NCI-H345 treated with DMSO at 0.1 percent for 48 hours (cell line): ENCODE results near the gene WFDC11.
A peak's percentile ranks its signal among the peaks of the same experiment; 100 is the strongest.
"Not testable (repeated sequence)": the region's sequence is repeated elsewhere in the genome, so short reads cannot be mapped to it uniquely, and the experiment has no call there.

Experiments
- DNase-seq: peaks from one replicate; lab custom pipeline; 2025; ENCODE audit not compliant: unreplicated experiment; lab: John Stamatoyannopoulos, UW

Gene WFDC11

DNA sequence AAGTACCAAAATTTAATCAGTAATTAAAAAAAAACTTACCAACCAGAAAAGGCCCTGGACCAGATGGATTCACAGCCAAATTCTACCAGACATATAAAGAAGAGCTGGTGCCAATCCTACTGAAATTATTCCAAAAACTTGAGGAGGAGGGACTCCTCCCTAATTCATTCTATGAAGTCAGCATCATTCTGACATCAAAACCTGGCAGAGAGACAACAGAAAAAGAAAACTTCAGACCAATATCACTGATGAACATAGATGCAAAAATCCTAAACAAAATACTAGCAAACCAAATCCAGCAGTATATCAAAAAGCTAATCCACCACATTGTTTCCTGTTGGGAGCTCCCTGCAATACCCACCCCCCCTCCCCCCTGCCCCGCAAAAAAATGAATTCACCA, at the start of gene WFDC11:
TSS of gene WFDC11 (minus strand) at position 101 of the 400 bp plus-strand sequence. CDS start 19,639 bp downstream, outside the sequence.
- DNase-seq: no peak

DNA sequence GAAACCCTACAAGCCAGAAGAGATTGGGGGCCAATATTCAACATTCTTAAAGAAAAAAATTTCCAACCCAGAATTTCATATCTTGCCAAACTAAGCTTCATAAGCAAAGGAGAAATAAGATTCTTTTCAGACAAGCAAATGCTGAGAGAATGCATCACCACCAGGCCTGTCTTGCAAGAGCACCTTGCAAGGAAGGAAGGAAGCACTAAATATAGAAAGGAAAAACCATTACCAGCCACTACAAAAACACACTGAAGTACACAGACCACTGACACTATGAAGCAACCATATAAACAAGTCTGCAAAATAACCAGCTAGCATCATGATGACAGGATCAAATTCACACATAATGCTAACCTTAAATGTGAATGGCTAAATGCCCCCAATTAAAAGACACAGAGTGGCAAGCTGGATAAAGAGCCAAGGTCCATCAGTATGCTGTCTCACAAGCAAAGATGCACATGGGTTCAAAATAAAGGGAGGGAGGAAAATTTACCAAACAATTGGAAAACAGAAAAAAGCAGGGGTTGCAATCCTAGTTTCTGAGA, 46.2 kb upstream of the WFDC11 start:
- DNase-seq: not testable (repeated sequence)

DNA sequence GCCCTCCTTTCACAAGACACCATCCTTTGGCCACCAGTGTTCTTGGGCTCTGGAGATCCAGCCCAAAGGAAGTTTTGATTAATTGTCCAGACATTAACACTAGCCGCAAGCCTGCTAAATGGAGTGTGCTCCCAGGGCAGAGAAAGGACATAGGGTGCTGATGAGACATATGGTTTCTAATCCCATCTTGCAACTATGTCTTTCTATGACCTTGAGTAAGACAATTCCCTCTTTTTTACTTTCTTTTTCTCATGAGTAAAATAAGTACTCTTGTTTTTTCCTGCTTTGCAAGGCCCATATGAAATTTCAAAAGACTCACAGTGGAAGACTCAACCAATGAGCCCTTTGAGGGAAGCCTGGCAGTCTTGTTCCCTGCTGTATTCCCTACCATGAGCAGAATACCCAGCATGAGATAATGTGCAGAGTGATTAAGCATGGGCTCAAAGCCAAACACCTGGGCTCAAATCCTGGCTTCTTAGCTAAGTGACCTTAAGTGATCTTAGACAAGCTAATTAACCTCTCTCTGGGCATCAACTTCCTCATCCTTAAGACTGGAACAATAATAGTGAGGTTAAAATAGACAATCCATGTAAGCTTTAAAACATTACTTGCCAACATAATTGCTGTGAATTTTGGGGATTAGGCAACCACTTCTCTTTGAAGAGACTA, 35.1 kb upstream of the WFDC11 start, which contains the start of gene WFDC10B:
TSS of gene WFDC10B (minus strand) at position 51 of the 669 bp plus-strand sequence. CDS start 19,027 bp downstream, outside the sequence.
- DNase-seq: no peak

DNA sequence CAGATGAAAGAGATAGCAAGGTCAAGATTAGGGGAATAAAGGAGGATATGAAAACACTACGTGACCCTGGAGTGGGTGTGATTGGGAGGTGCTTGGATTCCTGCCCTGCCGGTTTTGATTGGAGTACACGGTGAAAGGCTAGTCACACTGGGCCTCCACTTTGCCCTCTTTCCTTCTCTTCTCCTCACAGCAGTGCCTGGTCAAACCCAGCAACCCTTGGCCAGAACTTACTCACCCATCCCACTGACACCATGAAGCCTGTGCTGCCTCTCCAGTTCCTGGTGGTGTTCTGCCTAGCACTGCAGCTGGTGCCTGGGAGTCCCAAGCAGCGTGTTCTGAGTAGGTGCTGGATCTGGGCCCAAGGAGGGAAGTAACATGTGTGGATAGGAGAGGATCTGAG, 31.8 kb upstream of the WFDC11 start, which contains the start of gene WFDC13:
TSS of gene WFDC13 (plus strand) at position 166 of the 400 bp plus-strand sequence. CDS start at position 252, 86 bp downstream.
- DNase-seq: no peak

DNA sequence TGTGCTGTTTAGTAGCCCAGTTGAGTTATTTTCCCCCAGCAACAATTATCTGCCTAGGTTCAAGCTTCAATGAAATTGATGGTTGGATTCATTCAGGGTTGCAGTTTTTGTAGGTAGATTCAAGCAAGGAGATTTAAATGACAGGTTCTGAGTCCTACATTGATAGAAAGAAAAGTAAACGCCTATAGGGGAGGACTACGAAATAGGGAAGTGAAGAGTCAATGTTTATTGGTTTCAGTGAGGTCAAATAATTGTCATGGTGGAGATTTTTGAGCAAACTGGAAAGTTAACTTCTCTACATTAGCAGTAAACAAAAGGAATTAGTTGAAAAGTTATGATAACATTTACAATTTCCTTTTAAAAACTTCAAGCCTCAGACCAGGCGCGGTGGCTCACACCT, 31.1 kb upstream of the WFDC11 start:
- no peak for DNase-seq

DNA sequence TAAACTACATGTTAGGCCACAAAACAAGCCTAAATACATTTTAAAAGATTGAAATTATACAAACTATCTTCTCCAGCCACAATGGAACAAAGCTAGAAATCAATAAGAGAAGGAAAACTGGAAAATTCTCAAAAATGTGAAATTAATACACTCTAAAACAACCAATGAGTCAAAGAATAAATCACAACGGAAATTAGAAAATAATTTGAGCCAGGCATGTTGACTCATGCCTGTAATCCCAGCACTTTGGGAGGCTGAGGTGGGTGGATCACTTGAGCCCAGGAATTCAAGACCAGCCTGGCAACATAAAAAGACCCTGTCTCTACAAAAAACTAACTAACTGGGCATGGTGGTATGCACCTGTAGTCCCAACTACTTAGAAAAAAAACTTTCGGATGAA, 25.5 kb upstream of the WFDC11 start:
- no peak for DNase-seq

DNA sequence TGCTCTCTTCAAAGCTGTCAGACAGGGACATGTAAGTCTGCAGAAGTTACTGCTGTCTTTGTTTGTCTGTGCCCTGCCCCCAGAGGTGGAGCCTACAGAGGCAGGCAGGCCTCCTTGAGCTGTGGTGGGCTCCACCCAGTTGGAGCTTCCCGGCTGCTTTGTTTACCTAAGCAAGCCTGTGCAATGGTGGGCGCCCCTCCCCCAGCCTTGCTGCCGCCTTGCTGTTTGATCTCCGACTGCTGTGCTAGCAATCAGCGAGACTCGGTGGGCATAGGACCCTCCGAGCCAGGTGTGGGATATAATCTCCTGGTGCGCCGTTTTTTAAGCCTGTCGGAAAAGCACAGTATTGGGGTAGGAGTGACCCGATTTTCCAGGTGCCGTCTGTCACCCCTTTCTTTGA, 23.3 kb upstream of the WFDC11 start:
- DNase-seq: not testable (repeated sequence)

DNA sequence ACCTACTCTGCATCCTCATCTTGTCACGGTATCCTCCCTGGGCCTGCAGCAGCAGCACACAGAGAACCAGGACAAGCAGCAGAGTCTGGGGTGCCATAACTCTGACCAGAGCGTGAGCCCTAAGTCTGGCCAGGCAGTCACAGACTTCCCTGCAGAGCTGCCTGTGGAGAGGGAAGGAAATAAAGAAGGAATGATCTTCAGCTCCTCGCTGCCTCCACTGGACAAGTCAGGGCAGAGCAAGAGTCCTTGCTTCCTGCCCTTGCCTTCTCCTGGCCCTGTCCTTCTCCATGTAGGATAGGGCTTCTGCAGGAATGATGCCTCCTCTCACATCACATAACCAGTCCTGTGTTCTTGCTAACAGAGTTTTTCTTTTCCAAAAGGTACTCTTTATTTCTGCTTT, 15.9 kb upstream of the WFDC11 start:
- DNase-seq: no peak

DNA sequence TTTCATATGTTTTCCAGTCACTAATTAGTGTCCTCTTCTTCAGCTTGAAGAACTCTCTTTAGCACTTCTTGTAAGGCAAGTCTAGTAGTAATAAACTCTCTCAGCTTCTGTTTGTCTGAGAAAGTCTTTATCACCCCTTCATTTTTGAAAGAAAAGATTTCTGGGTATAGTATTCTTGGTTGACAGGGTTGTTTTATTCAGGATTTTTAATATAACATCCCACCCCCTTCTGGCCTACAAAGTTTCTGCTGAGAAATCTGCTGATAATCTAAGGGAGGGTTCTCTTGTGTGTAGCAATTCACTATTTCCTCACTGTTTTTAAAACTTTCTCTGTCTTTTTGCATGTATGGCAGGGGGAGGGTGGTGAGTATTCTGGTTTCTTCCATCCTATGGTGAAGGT, 9.6 kb upstream of the WFDC11 start:
- DNase-seq: no peak

DNA sequence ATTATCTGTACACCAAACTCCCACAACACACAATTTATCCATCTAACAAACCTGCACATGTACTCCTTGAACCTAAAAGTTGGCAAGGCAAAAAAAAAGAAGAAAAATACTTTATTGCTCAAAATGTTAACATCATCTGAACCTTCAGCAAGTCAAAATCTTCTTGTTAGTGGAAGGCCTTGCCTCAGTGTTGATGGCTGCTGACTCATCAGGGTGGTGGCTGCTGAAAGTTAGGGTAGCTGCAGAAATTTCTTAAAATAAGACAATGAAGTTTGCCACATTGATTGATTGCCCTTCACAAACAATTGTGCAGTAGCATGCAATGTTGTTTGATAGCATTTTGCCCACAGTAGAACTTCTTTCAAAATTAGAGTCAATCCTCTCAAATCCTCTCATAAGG, 2.7 kb upstream of the WFDC11 start:
- DNase-seq: no peak

DNA sequence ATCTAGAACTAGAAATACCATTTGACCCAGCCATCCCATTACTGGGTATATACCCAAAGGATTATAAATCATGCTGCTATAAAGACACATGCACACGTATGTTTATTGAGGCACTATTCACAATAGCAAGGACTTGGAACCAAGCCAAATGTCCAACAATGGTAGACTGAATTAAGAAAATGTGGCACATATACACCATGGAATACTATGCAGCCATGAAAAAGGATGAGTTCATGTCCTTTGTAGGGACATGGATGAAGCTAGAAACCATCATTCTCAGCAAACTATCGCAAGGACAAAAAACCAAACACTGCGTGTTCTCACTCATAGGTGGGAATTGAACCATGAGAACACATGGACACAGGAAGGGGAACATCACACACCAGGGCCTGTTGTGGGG, 13.0 kb downstream of the WFDC11 start:
- DNase-seq: not testable (repeated sequence)

DNA sequence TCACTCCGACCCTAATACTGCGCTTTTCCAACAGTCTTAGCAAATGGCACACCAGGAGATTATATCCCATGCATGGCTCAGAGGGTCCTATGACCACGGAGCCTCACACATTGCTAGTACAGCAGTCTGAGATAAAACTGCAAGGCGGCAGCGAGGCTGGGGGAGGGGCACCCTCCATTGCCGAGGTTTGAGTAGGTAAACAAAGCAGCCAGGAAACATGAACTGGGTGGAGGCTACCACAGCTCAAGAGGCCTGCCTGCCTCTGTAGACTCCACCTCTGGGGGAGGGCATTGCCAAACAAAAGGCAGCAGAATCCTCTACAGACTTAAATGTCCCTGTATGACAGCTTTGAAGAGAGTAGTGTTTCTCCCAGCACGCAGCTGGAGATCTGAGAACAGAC, 18.3 kb downstream of the WFDC11 start:
- peak; percentile 11 for DNase-seq

DNA sequence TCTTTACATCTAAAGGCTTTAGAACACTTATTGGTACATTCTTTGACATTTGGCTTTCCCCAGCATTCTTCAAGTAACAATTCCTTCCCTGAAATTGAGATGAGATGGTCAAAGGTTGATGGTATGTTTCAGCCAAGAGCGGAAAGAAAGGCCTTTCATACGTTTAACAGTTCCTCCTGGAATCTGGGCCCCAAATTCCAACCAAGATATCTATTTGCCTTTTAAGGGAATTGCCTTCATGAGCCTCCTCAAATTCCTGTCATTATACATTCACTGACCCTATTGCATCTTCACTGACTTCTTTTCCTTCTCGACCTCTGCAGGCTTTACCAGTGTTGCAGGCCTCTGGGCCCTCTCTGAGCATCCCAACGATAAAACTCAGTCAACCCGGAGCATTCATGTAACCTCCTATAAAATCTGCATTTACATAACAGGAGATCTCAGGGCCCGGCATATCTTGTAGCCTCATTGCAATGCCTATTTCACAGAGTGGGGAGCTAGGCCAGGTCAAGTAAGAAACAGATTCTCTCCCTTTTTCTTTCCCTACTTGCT, 20.7 kb downstream of the WFDC11 start:
- DNase-seq: no peak

DNA sequence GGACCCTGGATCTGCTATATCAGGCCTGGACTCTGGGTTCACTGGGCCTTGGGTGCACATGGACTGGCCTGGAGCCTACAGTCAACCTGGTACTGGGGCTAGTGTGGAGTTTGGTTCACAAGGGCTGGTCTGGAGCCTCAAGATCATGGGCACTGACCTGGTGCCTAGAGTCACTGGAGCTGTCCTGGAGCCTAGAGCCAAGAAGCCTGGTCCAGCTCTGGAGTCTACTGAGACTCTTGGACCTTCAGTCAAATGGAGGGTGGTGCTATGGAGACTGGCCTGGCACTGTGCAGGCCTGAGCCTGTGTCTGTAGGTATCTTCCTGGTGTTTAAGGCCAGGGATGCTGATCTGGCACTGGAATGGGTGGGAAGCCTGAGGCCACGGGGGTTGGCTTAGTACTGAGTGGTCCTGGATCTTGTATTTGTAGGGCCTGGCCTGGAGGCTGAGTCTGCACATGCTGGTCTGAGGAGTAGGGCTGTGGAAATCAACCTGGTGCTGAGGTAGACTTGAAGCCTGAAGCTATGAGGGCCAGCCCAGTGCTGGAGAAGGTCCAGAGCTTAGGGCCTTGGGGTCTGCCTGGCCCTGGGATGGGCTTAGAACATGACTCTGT, 22.5 kb downstream of the WFDC11 start:
- no peak for DNase-seq

DNA sequence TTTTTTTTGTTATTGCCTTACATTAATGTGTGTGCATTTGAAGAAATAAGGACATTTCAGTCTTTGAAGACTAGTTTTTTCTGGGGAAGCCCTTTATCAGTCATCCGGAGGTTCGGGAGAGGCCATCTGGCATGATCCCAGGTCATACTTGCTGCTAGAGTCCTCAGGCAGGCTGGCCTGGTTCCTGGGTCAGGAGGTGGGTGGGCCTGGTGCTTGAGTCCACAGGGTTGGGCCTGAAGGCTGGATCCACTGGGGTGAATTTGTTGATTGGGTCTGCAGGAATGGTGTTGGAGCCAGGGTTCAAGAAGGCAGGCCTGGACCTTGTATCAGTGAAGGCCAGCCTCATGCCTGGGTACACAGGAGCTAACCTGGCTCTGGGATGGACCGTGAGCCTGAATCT, 23.2 kb downstream of the WFDC11 start:
- no peak for DNase-seq

DNA sequence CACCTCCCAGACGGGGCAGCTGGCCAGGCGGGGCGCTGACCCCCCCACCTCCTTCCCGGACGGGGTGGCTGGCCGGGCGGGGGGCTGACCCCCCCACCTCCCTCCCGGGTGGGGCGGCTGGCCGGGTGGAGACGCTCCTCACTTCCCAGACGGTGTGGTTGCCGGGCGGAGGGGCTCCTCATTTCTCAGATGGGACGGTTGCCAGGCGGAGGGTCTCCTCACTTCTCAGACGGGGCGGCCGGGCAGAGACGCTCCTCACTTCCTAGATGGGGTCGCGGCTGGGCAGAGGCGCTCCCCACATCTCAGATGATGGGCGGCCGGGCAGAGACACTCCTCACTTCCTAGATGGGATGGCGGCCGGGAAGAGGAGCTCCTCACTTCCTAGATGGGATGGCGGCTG, 24.2 kb downstream of the WFDC11 start:
- DNase-seq: not testable (repeated sequence)

DNA sequence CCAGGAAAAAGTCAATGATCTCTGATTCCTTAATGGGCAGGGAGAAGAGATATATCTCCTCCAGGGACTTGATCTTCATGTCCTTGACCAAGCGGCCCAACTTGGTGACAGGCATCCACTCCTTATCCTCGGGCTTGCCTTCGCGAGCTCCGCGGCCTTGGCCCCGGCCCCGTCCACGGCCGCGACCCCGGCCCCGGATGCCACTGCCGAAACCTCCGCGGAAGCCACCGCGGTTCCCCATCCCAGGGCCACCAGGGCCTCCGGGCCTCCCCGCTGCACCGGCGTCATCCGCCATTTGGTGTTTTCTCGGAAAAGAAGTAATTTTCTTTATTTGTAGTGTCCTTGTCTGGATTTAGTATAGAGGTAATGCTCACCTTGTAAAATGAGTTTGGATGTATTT, 29.0 kb downstream of the WFDC11 start:
- not testable (repeated sequence) for DNase-seq

DNA sequence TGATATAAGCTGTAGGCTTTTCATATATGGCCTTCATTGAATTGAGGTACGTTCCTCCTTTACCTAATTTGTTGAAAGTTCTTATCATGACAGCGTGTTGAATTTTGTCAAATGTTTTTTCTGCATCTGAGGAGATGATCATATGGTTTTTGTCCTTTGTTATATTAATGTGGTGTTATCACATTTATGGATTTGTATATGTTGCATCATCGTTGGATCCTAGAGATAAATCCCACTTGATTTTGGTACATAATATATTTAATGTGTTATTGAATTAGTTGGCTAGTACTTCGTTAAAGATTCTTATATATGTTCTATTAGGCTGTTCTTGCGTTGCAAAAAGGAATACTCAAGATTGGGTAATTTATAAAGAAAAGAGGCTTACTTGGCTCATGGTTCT, 30.4 kb downstream of the WFDC11 start:
- no peak for DNase-seq

DNA sequence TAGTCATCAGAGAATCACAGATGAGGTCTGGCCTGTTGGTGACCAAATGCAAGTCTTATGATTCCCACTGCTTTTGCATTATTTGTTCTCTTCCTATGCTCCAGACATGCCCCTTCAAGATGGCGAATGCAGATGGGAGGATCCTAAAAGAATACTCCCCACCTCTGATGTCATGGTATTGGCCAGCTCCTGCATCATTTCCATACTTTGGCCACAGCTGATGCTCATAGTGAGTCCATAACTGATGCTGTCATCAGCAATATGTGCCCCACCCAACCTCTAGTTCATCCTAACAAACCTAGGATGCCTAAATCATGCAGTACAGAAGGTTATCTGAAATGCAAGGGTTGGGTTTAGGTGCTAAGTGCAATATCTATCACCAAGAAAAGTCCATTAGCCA, 33.5 kb downstream of the WFDC11 start:
- DNase-seq: no peak

DNA sequence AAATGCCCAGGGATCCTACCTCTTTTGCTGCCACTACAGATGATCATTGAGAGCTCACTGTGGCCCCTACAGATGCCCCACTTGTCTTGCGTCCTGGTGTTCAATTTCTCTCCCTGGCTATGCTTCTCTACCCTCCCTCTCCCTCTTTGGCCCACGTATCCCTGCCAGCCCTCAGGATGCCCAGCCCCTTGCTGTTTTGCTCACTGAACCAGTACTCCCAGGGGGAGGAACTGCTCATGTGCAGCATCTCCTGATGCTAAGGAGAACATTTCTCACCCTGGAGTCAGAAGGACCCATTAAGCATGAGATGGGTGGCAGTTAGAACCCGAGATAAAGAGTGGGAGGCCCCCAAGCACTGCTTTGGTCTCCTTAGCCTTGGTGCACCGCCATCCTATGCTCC, 38.9 kb downstream of the WFDC11 start, which contains the start of gene WFDC9:
TSS of gene WFDC9 (minus strand) at position 101 of the 400 bp plus-strand sequence. CDS start 21,103 bp downstream, outside the sequence.
- DNase-seq: no peak

DNA sequence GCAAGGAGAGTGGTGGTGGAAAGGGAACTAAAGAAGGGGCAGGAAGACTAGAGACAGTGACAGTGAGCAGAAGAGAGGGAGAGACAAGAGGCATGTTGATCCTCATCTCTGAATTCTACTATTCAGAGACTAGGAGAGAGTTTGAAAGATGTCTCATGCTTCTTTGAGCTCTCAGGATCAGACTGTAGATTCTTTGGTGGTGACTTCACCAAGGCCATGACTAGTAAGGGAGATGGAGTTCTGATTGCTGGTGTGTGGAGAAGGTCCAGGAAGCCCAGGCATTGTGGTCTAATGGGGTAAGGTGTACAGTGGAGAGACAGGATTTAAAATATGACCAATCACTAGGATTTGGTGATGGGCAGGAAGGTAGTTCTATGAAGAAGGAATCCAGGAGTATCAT, 39.7 kb downstream of the WFDC11 start:
- DNase-seq: no peak
